ENCODE data around the gene ABCF1. TPM values are rescaled to one million over a fixed set of nuclear protein-coding genes. Genes with fewer than 3 reads are reported as not detected.

Gene ABCF1
- total RNA-seq, 1 experiment from 2014 or later, result 101 TPM

DNA sequence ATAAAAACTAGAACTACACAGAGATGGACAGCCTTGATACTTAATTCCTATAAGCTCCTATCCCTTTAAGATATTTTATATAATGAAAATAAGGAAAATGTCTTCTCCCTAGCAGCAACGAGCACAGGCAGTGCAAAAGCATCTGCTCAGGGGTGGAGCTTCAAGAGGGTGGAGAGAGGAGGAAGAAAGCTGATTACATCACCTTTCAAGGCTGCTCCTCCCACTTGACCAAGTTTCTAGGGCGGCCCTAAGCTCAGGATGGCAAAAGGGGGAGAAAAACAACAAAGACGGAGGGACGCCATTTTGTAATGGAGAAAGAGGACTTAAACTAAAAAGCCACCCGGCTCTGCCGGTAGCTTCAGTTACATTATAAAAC, 43.6 kb downstream of the ABCF1 start (continued):
- TF ChIP-seq ATF1 (CRISPR knock-in tag; IDR thresholded peaks at IDR 0.05) (no peak), MXD4 (CRISPR knock-in tag; IDR thresholded peaks at IDR 0.05; ENCODE audit: borderline replicate concordance) (no peak), EMX1 (CRISPR knock-in tag; IDR thresholded peaks at IDR 0.05) (no peak; the same call in 1 of the 2 replicates), TP53 (CRISPR knock-in tag; IDR thresholded peaks at IDR 0.05) (no peak), FOXJ3 (CRISPR knock-in tag; IDR thresholded peaks at IDR 0.05; ENCODE audit: borderline replicate concordance) (no peak), ZNF317 (CRISPR knock-in tag; IDR thresholded peaks at IDR 0.05; ENCODE audit: borderline replicate concordance, low read depth) (no peak), TEAD4 (CRISPR knock-in tag; IDR thresholded peaks at IDR 0.05) (no peak), NFE2L1 (CRISPR knock-in tag; IDR thresholded peaks at IDR 0.05) (no peak), NFATC4 (CRISPR knock-in tag; IDR thresholded peaks at IDR 0.05) (no peak)
- TF ChIP-seq, protein P1, sequence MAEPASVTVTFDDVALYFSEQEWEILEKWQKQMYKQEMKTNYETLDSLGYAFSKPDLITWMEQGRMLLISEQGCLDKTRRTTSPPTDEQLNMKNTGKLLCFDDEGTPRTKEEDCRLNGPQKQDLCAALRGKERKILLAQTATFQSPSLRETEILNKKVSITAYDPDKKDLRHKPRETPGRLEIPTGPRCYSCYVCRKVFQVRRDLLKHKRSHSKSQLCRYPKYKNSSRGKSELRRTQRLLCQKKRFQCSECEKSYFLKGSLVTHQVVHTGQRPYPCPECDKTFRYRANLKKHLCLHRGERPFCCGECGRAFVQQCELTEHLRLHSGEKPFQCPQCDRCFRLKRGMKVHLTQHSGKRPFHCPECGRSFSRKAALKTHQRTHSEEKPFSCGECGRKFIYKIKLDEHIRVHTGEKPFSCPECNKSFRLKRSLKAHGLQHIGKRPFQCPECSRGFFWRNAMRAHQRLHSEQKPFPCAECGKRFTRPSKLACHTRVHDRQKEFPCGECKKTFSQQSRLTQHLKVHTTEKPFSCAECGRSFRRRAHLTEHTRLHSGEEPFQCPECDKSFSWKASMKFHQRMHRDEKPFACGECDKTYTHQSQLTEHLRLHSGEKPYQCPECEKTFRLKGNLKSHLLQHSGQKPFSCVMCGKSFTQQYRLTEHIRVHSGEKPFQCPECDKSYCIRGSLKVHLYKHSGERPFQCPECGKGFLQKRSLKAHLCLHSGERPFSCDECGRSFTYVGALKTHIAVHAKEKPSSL (CRISPR knock-in tag; conservative IDR thresholded peaks at IDR 0.05), result peak; percentile 40; the same call in 1 of the 2 replicates
- TF ChIP-seq, protein P2, sequence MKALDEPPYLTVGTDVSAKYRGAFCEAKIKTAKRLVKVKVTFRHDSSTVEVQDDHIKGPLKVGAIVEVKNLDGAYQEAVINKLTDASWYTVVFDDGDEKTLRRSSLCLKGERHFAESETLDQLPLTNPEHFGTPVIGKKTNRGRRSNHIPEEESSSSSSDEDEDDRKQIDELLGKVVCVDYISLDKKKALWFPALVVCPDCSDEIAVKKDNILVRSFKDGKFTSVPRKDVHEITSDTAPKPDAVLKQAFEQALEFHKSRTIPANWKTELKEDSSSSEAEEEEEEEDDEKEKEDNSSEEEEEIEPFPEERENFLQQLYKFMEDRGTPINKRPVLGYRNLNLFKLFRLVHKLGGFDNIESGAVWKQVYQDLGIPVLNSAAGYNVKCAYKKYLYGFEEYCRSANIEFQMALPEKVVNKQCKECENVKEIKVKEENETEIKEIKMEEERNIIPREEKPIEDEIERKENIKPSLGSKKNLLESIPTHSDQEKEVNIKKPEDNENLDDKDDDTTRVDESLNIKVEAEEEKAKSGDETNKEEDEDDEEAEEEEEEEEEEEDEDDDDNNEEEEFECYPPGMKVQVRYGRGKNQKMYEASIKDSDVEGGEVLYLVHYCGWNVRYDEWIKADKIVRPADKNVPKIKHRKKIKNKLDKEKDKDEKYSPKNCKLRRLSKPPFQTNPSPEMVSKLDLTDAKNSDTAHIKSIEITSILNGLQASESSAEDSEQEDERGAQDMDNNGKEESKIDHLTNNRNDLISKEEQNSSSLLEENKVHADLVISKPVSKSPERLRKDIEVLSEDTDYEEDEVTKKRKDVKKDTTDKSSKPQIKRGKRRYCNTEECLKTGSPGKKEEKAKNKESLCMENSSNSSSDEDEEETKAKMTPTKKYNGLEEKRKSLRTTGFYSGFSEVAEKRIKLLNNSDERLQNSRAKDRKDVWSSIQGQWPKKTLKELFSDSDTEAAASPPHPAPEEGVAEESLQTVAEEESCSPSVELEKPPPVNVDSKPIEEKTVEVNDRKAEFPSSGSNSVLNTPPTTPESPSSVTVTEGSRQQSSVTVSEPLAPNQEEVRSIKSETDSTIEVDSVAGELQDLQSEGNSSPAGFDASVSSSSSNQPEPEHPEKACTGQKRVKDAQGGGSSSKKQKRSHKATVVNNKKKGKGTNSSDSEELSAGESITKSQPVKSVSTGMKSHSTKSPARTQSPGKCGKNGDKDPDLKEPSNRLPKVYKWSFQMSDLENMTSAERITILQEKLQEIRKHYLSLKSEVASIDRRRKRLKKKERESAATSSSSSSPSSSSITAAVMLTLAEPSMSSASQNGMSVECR (CRISPR knock-in tag; IDR thresholded peaks at IDR 0.05; ENCODE audit: borderline replicate concordance), result no peak
- TF ChIP-seq, protein P3, sequence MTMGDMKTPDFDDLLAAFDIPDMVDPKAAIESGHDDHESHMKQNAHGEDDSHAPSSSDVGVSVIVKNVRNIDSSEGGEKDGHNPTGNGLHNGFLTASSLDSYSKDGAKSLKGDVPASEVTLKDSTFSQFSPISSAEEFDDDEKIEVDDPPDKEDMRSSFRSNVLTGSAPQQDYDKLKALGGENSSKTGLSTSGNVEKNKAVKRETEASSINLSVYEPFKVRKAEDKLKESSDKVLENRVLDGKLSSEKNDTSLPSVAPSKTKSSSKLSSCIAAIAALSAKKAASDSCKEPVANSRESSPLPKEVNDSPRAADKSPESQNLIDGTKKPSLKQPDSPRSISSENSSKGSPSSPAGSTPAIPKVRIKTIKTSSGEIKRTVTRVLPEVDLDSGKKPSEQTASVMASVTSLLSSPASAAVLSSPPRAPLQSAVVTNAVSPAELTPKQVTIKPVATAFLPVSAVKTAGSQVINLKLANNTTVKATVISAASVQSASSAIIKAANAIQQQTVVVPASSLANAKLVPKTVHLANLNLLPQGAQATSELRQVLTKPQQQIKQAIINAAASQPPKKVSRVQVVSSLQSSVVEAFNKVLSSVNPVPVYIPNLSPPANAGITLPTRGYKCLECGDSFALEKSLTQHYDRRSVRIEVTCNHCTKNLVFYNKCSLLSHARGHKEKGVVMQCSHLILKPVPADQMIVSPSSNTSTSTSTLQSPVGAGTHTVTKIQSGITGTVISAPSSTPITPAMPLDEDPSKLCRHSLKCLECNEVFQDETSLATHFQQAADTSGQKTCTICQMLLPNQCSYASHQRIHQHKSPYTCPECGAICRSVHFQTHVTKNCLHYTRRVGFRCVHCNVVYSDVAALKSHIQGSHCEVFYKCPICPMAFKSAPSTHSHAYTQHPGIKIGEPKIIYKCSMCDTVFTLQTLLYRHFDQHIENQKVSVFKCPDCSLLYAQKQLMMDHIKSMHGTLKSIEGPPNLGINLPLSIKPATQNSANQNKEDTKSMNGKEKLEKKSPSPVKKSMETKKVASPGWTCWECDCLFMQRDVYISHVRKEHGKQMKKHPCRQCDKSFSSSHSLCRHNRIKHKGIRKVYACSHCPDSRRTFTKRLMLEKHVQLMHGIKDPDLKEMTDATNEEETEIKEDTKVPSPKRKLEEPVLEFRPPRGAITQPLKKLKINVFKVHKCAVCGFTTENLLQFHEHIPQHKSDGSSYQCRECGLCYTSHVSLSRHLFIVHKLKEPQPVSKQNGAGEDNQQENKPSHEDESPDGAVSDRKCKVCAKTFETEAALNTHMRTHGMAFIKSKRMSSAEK (CRISPR knock-in tag; IDR thresholded peaks at IDR 0.05; ENCODE audit: borderline replicate concordance), result no peak
- TF ChIP-seq, protein P4, sequence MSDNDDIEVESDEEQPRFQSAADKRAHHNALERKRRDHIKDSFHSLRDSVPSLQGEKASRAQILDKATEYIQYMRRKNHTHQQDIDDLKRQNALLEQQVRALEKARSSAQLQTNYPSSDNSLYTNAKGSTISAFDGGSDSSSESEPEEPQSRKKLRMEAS (CRISPR knock-in tag; IDR thresholded peaks at IDR 0.05), result 0 out of 2 replicates have a peak, but pooled peaks have one; percentile 33
- TF ChIP-seq, protein P5, sequence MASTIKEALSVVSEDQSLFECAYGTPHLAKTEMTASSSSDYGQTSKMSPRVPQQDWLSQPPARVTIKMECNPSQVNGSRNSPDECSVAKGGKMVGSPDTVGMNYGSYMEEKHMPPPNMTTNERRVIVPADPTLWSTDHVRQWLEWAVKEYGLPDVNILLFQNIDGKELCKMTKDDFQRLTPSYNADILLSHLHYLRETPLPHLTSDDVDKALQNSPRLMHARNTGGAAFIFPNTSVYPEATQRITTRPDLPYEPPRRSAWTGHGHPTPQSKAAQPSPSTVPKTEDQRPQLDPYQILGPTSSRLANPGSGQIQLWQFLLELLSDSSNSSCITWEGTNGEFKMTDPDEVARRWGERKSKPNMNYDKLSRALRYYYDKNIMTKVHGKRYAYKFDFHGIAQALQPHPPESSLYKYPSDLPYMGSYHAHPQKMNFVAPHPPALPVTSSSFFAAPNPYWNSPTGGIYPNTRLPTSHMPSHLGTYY (CRISPR knock-in tag; IDR thresholded peaks at IDR 0.05), result peak; percentile 17; the same call in 1 of the 2 replicates
- TF ChIP-seq, protein P6, sequence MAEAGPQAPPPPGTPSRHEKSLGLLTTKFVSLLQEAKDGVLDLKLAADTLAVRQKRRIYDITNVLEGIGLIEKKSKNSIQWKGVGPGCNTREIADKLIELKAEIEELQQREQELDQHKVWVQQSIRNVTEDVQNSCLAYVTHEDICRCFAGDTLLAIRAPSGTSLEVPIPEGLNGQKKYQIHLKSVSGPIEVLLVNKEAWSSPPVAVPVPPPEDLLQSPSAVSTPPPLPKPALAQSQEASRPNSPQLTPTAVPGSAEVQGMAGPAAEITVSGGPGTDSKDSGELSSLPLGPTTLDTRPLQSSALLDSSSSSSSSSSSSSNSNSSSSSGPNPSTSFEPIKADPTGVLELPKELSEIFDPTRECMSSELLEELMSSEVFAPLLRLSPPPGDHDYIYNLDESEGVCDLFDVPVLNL (CRISPR knock-in tag; IDR thresholded peaks at IDR 0.05; ENCODE audit: borderline replicate concordance, low read depth), result no peak
- TF ChIP-seq, protein P7, sequence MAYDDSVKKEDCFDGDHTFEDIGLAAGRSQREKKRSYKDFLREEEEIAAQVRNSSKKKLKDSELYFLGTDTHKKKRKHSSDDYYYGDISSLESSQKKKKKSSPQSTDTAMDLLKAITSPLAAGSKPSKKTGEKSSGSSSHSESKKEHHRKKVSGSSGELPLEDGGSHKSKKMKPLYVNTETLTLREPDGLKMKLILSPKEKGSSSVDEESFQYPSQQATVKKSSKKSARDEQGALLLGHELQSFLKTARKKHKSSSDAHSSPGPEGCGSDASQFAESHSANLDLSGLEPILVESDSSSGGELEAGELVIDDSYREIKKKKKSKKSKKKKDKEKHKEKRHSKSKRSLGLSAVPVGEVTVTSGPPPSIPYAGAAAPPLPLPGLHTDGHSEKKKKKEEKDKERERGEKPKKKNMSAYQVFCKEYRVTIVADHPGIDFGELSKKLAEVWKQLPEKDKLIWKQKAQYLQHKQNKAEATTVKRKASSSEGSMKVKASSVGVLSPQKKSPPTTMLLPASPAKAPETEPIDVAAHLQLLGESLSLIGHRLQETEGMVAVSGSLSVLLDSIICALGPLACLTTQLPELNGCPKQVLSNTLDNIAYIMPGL (CRISPR knock-in tag; IDR thresholded peaks at IDR 0.05), result no peak
